Measurements from ENCODE around the gene SPTAN1. TPM values are rescaled to one million over a fixed set of nuclear protein-coding genes. Genes with fewer than 3 reads are reported as not detected.

Gene SPTAN1
- total and polyA plus RNA-seq, 2 of the 4 experiments (the other 2 are of a cell fraction) = 275 to 327 TPM

DNA sequence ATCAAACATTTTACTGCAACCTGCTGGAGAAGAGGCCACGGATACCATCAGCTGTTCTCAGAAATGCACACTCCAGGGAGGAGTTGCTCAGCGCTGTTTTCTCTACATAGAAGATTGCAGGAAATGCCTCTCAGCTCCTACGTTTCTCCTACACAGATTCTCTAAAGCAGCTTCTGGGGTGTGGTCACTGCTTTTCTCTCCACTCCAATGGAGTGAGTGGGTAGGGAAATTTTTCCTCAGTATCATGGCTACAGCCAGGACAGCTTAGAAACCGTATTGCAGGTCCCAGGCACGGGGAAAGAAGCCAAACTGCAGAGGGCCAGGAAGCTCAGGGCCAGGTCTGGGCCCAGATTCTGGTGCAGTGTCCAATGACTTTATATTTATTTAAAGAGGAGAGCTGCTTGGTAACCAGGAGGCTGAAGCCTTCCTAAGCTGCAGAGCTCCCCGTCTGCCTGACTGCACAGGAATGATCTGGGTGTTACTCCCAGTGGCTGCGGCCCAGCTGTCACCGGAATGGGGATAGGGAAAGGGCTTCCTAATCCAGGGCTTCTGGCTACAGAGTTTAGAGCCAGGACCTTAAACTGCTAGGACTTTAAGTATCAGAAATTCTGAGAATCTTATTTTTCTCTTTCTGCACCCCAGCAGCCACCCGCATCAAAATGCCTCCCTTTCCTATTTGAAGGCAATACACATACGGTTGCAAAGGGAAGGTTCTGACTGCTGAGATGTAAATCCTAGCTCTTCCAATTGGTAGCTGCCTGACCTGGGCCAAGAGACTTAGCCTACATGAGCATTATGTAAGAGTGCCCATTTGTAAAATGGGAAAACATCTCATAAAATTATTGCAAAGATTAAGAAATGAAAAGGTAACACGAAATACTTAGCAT lies 1.4 kb upstream of the SPTAN1 start (continued):
- TF ChIP-seq RAD21 (IDR thresholded peaks at IDR 0.05; ENCODE audit: low read length) = no peak

DNA sequence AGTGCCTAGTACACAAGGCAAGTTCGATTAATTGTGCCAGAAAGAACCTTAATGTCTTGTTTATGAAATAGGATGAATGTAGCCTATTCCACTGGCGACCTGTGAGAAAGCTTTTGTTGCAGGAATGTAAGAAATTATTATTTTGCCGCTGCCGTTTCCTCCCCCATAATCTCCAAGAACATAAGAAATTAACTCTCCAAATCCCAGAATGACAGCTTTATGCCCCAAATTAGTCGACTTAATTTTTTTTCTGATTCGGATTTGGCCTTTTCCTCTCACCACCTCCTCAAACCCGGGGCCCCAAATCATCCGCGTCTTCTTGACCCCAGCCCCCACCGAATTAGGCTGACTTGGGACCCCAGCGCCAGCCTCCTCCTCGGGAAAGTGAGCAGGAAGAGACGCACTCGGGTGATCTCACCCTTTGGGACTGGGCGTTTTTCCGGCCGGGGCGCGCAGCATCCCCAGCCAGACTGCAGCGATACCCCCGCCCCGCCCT lies 682 bp upstream of the SPTAN1 start:
- peak overlapping the region; percentile 98 for H2AFZ ChIP-seq (replicated peaks; ENCODE audit: low read length, poor library complexity)
- peak overlapping the region; percentile 84 for H3K9ac ChIP-seq (ENCODE audit: low read depth, low read length)
- H4K20me1 ChIP-seq (ENCODE audit: insufficient read depth, low read length) = peaks cover 32% of the 10 kb centered on the region
- intact Hi-C loops (cut with micrococcal nuclease) (no loop called here), in situ Hi-C loops (cut with MboI; ENCODE audit: low sequenced_read_pairs) (loop anchor here (10.0 kb wide), 1 partner anchor 257 kb away; no protein-coding TSS in a partner anchor), dilution Hi-C loops (cut with HindIII; ENCODE audit: low sequenced_read_pairs, unreplicated experiment) (no loop called here)
- 0% methylated on average over 5 of the region's 22 CpGs; no CpG with 5 or more reads in 1 of the 2 experiments for WGBS, 2 experiments (ENCODE audit: extremely low coverage in 2 of 2, insufficient read length in 1 of 2)
- peak overlapping the region; percentile 72 for H3K23ac ChIP-seq (ENCODE audit: low read depth, low read length)
- H3K4me3 ChIP-seq (ENCODE audit: insufficient read depth, low read depth, low read length) = peak overlapping the region; percentile 68
- H3K56ac ChIP-seq (ENCODE audit: extremely low read depth, insufficient read depth, low read length) = peak overlapping the region; percentile 77
- H4K91ac ChIP-seq (ENCODE audit: insufficient read depth, low read depth, low read length) = peak overlapping the region; percentile 82
- ATAC-seq (ENCODE audit: low read depth) (no peak), DNase-seq (no peak)
- H3K14ac ChIP-seq (replicated peaks; ENCODE audit: low read depth, low read length) = peak overlapping the region; percentile 80
- H3K36me3 ChIP-seq (ENCODE audit: control insufficient read depth, insufficient read depth, low read length) = no peaks in the 10 kb centered on the region
- peak overlapping the region; percentile 88 for H3K4me2 ChIP-seq (ENCODE audit: low read depth, low read length)
- peak overlapping the region; percentile 31; the same call in 1 of the 2 replicates for H2AK5ac ChIP-seq (ENCODE audit: low read depth, low read length)
- POLR2A ChIA-PET (ENCODE audit: unreplicated experiment) = interaction anchor here (0.6 kb wide), 3 partner anchors 43 to 411 kb away, joined by 3 to 12 read pairs (median 6); no protein-coding TSS in a partner anchor
- peak overlapping the region; percentile 68 for H4K5ac ChIP-seq (ENCODE audit: low read depth, low read length)
- no peaks in the 10 kb centered on the region for H3K9me3 ChIP-seq (ENCODE audit: control insufficient read depth, insufficient read depth, low read length)
- TF ChIP-seq RCOR1 (IDR thresholded peaks at IDR 0.05; ENCODE audit: insufficient replicate concordance, low read length) = peak; percentile 41
- no peak for TF ChIP-seq NFE2L2 (IDR thresholded peaks at IDR 0.05; ENCODE audit: low read depth, low read length)
- CTCF ChIA-PET = no interaction called here
- peaks cover 13% of the 10 kb centered on the region for H3K4me1 ChIP-seq (ENCODE audit: control insufficient read depth, insufficient read depth, low read length)
- H2BK120ac ChIP-seq (ENCODE audit: low read depth, low read length) = peak overlapping the region; percentile 81
- H2AK9ac ChIP-seq (replicated peaks; ENCODE audit: low read depth, low read length, poor library complexity) = peak overlapping the region; percentile 94
- H2BK15ac ChIP-seq (ENCODE audit: low read depth, low read length) = peak overlapping the region; percentile 18; the same call in 1 of the 3 replicates
- H2BK5ac ChIP-seq (ENCODE audit: low read depth, low read length, poor library complexity, severe bottlenecking) = peak overlapping the region; percentile 92
- H2BK20ac ChIP-seq (ENCODE audit: low read depth, low read length) = peak overlapping the region; percentile 14; the same call in 1 of the 2 replicates
- peaks cover 4% of the 10 kb centered on the region; the same call in 1 of the 2 replicates for H3K9me1 ChIP-seq (ENCODE audit: insufficient read depth, low read length)
- peaks cover 0 to 45% of the 10 kb centered on the region in 2 experiments; a peak in 2 of 4 replicates for H3K79me1 ChIP-seq (ENCODE audit: low read depth in 1 of 2, low read length in 2 of 2)
- peak overlapping the region; percentile 71 to 93 for H4K8ac ChIP-seq (ENCODE audit: low read depth in 2 of 2, low read length in 2 of 2)
- H3K27me3 ChIP-seq (ENCODE audit: control insufficient read depth, insufficient read depth, low read length) = no peaks in the 10 kb centered on the region
- no TSS peak for BruUV-seq (replicated peaks)
- peak overlapping the region; percentile 80 for H3K18ac ChIP-seq (ENCODE audit: low read depth, low read length)
- H3K4ac ChIP-seq (ENCODE audit: low read depth, low read length) = peak overlapping the region; percentile 83
- peak overlapping the region; percentile 74 for H3K27ac ChIP-seq (ENCODE audit: insufficient read depth, low read length)
